GM19099 (cell line): ENCODE results near the gene FABP1.

Experiments used
- POLR2A ChIP-seq: IDR thresholded peaks from 3 replicates; pipeline ENCODE4 v1.6.1; 2011; ENCODE audit warnings: low read depth; ENCODE audit not compliant: insufficient read length; ENCODE audit errors: extremely low read depth

The FABP1 gene

DNA sequence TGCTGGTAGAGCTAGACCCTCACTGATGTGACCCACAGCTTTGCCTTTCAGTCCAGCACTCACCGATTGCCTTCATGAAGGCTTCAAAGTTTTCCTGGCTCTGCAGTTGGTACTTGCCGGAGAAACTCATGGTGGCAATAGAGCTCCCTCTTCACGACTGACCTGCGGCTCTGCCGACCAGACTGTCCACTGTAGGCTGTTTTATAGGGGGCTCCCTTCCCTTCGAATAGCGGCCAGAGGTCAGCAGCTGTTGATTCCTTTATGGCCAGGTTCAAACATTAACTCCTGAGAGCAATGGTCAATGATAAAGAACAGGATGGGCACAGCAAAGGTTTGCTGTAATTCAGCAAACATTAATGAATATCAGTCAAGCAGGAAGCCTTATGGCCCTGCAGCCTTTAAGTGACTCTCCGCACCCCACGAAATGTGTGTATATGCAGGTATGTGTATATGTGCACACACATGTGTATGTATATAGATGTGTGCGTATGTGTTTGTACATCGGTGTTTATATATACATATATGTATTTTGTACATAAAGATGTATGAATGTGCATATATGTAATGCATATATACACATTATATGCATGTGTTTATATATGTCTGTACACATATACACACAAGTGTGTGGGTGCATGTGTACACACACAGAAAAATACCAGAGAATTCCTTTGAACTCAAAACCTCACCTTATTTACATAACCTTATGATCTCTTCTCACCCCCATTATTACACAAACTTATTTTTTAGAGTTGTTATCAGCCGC, at the start of gene FABP1:
TSS of gene FABP1 (minus strand) at position 175 of the 766 bp plus-strand sequence. CDS start at position 130, 45 bp downstream.
- no peak for TF ChIP-seq POLR2A

DNA sequence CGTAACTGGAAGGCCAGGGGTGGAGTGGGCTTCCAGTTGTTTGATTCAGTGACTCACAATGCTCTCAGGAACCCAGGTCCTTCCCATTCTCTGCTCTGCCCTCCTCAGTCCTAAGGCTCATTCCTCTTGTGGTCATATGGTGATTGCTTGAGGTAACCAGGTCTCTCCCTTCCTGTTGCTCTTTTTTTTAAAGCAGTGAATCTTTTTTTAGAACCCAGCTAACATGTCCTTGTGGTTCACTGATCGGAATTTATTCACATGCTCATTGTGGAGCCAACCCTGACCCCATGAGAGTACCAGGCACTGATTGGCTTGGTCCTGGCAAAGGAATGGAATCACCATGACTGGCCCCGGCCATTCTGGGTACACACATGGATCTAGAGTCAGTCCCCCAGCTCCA, 49.7 kb upstream of the FABP1 start:
- TF ChIP-seq POLR2A = no peak

DNA sequence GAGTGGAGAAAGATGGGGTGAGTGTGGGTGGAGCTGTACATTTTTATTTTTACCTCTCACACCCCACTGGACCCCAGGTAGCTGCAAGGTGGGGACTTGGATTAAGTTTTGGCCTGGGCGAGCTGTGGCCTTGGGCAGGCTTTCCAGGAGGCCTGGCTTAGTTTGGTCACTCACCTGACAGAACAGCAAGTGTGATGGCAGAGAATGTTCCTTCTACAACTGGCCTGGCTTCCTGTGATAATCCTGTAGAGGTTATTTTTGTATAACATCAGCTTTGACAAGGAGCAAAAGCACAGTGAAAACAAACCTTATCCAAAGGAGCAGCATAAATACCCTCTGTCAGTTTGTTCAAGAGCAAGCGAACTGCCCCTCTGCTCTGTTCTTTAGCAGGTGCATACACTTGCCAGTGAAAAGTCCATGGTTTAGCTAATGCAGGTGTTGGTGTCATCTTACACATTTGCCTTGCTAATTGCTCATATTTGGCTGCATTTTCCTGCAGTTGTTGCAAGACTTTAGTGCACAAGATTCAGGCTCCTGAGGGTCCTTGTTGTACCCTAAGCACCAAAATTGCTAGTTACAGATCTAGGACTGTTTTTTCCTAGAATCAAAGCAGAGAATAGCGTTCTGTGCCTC, 48.6 kb upstream of the FABP1 start:
- no peak for TF ChIP-seq POLR2A

DNA sequence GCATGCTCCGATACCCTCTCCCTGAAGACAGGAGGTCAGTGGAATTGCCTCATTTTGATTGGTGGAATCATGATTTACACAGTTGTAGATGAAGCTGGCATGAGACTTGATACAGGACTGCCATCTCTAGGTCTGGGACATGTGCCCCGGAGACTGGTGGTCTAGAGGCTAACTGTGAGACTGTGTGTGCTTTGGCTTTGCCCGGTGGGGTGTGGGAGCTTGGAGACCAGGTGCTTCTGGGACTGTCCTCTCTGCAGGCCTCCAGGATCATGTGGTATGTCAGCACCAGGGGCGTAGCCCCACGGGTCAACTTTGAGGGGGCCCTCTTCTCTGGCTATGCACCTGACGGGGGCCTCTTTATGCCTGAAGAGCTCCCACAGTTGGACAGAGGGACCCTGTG, 45.0 kb upstream of the FABP1 start:
- TF ChIP-seq POLR2A = no peak

GRCh38 chr2:88171966-88172365, 44.1 kb upstream of the FABP1 start:
- TF ChIP-seq POLR2A = no peak

DNA sequence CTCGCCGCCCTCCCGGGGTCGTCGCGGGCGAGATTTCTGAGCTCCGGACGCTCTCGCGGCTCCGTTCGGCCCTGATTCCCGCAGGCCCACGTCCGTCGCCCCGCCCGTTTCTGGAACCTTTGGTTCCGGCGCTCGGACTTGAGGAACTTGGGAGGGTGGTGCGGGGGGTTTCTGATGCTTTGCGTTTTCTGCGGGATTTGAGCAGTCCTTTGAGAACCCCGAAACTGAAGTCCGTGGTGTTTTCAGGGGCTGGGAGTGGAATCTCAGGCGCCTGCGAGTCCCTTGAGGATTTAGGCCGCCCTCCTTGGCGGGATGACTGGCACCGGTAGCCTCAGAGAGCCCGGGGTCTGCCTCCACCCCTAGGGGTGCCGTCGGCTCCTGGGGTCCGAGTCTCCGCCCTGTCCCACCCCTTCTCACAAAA, 42.6 kb upstream of the FABP1 start:
- no peak for TF ChIP-seq POLR2A

DNA sequence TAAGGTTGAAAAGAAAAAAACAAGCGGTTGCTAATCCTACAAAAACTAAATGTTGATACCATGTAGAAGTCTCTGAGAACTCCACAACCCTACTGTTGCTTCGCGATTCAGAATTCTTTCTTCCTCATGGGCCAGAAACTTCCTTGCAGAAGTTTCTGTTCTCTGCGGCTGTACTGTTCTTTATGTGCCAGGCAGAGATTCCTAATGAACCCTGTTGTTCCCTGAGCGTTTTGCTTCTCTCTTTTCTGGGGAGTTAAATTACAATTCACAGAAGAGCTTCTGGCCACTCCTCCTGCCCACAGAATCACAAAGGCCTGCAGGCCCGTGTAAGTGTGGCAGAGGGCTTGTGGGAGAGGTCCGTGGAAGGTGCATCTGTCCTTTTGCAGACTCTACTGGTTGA, 40.5 kb upstream of the FABP1 start:
- no peak for TF ChIP-seq POLR2A

GRCh38 chr2:88167740-88168139, 39.9 kb upstream of the FABP1 start:
- TF ChIP-seq POLR2A = no peak

GRCh38 chr2:88165332-88166003, 37.6 kb upstream of the FABP1 start:
- TF ChIP-seq POLR2A = no peak

DNA sequence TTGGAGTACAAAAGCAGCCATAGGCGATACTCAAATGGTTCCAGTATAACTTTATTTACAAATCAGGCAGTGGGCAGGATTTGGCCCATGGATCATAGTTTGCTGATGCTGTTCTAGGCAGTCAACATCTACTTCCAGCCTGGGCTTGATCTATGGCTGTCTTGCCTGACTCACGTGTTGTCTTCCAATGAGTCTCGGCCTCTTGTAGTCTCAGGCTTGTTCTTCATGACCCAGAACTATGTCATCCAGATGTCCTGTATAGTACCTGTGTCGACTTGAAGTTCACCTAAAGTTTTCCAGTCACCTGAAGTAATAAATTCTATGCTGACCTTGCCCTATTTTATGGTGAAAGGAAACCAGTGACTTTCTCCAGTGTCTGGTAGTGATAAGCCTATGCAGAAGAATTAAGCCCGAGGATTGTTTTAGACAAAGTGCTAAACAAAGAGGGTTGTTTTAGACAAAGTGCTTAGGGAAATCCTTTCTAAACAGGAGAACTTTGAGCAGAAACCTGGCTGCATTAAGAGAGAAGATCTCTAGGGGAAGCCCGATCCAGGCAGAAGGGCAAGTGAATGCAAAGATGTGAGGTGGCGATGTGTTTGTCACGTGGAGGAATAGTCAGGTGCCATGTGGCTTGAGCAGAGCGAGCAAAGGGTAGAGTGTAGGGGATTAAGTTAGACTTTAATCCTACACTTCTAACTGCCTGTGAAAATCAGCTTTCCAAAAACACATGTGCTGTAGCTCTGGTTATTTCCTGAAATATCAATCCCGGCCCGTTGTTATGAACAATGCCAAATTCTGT, 33.8 kb upstream of the FABP1 start:
- TF ChIP-seq POLR2A = no peak

- TF ChIP-seq POLR2A = no peak
These were observed 32.7 kb upstream of the FABP1 start for GRCh38 chr2:88160517-88160916.

DNA sequence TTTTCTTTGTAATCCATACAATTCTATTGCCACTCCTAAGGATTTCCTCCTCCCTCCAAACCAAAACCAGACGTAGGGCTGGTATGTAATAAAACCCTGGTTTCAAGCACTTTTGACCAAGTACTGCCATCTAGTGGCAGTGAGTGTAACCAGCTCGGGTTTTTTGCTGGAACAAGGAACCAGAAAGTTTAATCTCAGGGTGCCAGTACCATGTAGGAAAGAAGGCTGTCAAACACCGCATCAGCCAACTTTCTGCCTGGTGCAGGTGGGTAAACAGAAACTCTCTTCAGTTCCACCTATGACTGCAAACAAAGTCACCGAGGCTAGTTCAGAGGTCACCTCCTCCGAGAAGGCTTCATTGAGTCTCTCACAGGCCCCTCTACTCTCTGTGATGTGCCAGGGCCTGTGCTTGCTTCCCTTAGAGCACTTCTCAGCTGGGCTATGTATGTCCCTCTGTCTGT, 32.1 kb upstream of the FABP1 start:
- no peak for TF ChIP-seq POLR2A

DNA sequence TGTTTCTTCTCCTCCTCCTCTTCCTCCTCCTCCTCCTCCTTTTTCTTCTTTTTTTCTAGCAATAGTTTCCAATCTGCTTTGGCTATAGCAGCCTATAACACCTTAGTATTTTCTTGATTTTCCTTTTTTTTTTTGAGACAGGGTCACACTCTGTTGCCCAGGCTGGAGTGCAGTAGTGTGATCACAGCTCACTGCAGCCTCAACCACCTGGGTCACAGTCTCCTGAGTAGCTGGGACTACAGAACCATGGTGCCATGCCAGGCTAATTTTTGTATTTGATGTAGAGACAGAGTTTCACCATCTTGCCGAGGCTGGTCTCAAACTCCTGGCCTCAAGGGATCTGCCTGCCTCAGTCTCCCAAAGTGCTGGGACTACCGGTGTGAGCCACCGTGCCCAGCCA, 31.6 kb upstream of the FABP1 start:
- TF ChIP-seq POLR2A = no peak

- no peak for TF ChIP-seq POLR2A
These were observed 21.1 kb upstream of the FABP1 start for GRCh38 chr2:88148929-88149438.

DNA sequence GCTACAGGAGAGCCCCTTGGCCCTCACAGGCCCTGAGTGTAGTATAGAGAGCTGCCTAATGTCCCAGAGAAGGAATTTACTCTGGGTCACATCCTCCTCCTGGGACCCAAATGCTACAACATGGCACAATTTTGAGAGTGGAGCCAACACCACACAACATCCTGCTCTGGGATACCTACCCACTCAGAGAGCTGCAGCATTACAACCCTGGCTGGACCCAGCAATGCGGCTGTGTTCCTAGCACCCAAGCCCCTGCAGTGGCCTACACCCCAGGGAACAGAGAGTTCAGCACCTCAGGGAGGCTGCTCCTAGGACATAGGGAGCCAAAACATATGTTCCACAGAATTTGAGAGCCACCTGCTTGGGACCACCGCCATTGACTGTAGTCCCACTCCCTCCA, 19.3 kb upstream of the FABP1 start:
- no peak for TF ChIP-seq POLR2A

- TF ChIP-seq POLR2A = no peak
These were observed 18.7 kb upstream of the FABP1 start for GRCh38 chr2:88146590-88146989.
